Endothelial cell of umbilical vein (primary cell): ENCODE data around the gene S100A7. TPM values are rescaled to one million over a fixed set of nuclear protein-coding genes. Genes with fewer than 3 reads are reported as not detected.
"Not testable (repeated sequence)": the region's sequence is repeated elsewhere in the genome, so short reads cannot be mapped to it uniquely, and the experiment has no call there.

Experiments used
- BruUV-seq: library from RNA; stranded (reverse); fragments of 400-500 nt; replicated peaks from 2 replicates; lab custom pipeline; 2021; lab: Mats Ljungman, UMichigan
- CTCF ChIA-PET: fragments of 300-600, 350-600 bp; sonication (Branson Sonifier 250); formaldehyde crosslinking; loops from one replicate; lab custom pipeline; 2021; ENCODE audit warnings: antibody characterized with exemption, inconsistent platforms; lab: Charles Lee
- POLR2A ChIA-PET: fragments of 300-600, 350-600 bp; sonication (Branson Sonifier 250); formaldehyde crosslinking; loops from one replicate; lab custom pipeline; 2021; ENCODE audit warnings: antibody characterized with exemption, inconsistent platforms; lab: Charles Lee
- DNase-seq: peaks from one replicate; pipeline ENCODE4 v3.0.0-alpha.2; 2011; ENCODE audit warnings: low read depth, low spot score
- FAIRE-seq: peaks from 2 replicates; lab custom pipeline; 2011; peaks lifted over from hg19 to GRCh38; lab: Jason Lieb, UNC
- H2AFZ ChIP-seq: 2 replicates; pipeline ENCODE4 v1.6.0; 2012; ENCODE audit warnings: low read depth, low read length, control low read depth, inconsistent platforms
- H3K27ac ChIP-seq: 2 replicates; pipeline ENCODE4 v1.5.1; 2011; ENCODE audit warnings: low read depth, mild to moderate bottlenecking, control low read depth, low read length, moderate library complexity; ENCODE audit not compliant: insufficient read depth
- H3K27me3 ChIP-seq, 2 experiments: 2 replicates each; pipeline versions ENCODE4 v1.6.0 to v1.6.1; 2011; ENCODE audit warnings: low read length in 2 of 2, mixed read lengths in 1 of 2; ENCODE audit not compliant: control insufficient read depth in 2 of 2, insufficient read depth in 2 of 2
- H3K36me3 ChIP-seq, 2 experiments: 2 replicates in 1 of 2; 3 replicates in 1 of 2; pipeline ENCODE4 v1.5.1; 2011; ENCODE audit warnings: low read length in 2 of 2, mild to moderate bottlenecking in 1 of 2, moderate library complexity in 1 of 2; ENCODE audit not compliant: control insufficient read depth in 2 of 2, insufficient read depth in 2 of 2; ENCODE audit errors: extremely low read depth in 1 of 2
- H3K4me1 ChIP-seq: 3 replicates; pipeline ENCODE4 v1.5.1; 2011; ENCODE audit warnings: mild to moderate bottlenecking, low read length; ENCODE audit not compliant: control insufficient read depth, insufficient read depth; ENCODE audit errors: extremely low read depth
- H3K4me2 ChIP-seq: 2 replicates; pipeline ENCODE4 v1.6.1; 2011; ENCODE audit warnings: low read length, control low read depth, mixed read lengths; ENCODE audit not compliant: insufficient read depth
- H3K4me3 ChIP-seq, 3 experiments: fragments of 200-600 bp in 1 of 3; sonication (generic), shearing (Covaris generic) in 1 of 3; replicated peaks in 1 of 3; 2 replicates each; pipeline ENCODE4 v1.5.1; 2011 to 2016; ENCODE audit warnings: control low read depth in 3 of 3, low read length in 3 of 3, mild to moderate bottlenecking in 2 of 3, inconsistent platforms in 1 of 3, low read depth in 1 of 3, moderate library complexity in 1 of 3; ENCODE audit not compliant: insufficient read depth in 1 of 3
- H3K79me2 ChIP-seq: 2 replicates; pipeline ENCODE4 v1.6.0; 2012; ENCODE audit warnings: low read length, inconsistent platforms; ENCODE audit not compliant: control insufficient read depth, insufficient read depth
- H3K9ac ChIP-seq: replicated peaks from 2 replicates; pipeline ENCODE3; 2011; ENCODE audit warnings: low read length, control low read depth; ENCODE audit not compliant: insufficient read depth; ENCODE audit errors: extremely low read depth
- H3K9me1 ChIP-seq: replicated peaks from 3 replicates; pipeline ENCODE4 v1.6.0; 2011; ENCODE audit warnings: mild to moderate bottlenecking, low read length; ENCODE audit not compliant: control insufficient read depth, insufficient read depth; ENCODE audit errors: extremely low read depth
- H3K9me3 ChIP-seq: replicated peaks from 2 replicates; pipeline ENCODE4 v1.5.1; 2012; ENCODE audit warnings: low read length, inconsistent platforms; ENCODE audit not compliant: control insufficient read depth, insufficient read depth
- H4K20me1 ChIP-seq: replicated peaks from 2 replicates; pipeline ENCODE3; 2011; ENCODE audit warnings: mild to moderate bottlenecking, low read length; ENCODE audit not compliant: control insufficient read depth, insufficient read depth; ENCODE audit errors: extremely low read depth
- CTCF ChIP-seq, 2 donors: IDR thresholded peaks; 1 replicate in 1 of 2; 2 replicates in 1 of 2; pipeline ENCODE4 v1.5.1; 2011; ENCODE audit warnings: low read length in 2 of 2, mild to moderate bottlenecking in 2 of 2, moderate library complexity in 2 of 2, control low read depth in 1 of 2, inconsistent platforms in 1 of 2, low read depth in 1 of 2; ENCODE audit not compliant: insufficient read depth in 1 of 2; ENCODE audit errors: extremely low read depth in 1 of 2
- EZH2 ChIP-seq: IDR thresholded peaks from 2 replicates; pipeline ENCODE4 v1.6.1; 2012; ENCODE audit warnings: borderline replicate concordance, low read depth, mild to moderate bottlenecking, moderate library complexity, low read length, inconsistent platforms; ENCODE audit not compliant: severe bottlenecking
- GATA2 ChIP-seq: IDR thresholded peaks from 2 replicates; pipeline ENCODE4 v1.7.0; 2011; ENCODE audit warnings: low read depth, mild to moderate bottlenecking, moderate library complexity, mixed read lengths, low read length; ENCODE audit not compliant: insufficient read length, insufficient read depth
- POLR2AphosphoS5 ChIP-seq: IDR thresholded peaks from 2 replicates; pipeline ENCODE4 v1.6.1; 2012; ENCODE audit warnings: low read depth, mild to moderate bottlenecking, control low read depth, low read length, moderate library complexity; ENCODE audit not compliant: insufficient read depth
- dilution Hi-C: fragments of 300-500 bp; cut with MboI; formaldehyde crosslinking; loops from one replicate; pipeline ENCODE4 v1.15.0; 2019; ENCODE audit warnings: low sequenced_read_pairs; ENCODE audit not compliant: extremely low pct_ligation_motif_present
- intact Hi-C: fragments of 100-400 bp; cut with micrococcal nuclease; formaldehyde crosslinking; loops from one replicate; pipeline ENCODE4 v1.10.0; 2022
- polyA plus RNA-seq, 4 experiments: library from polyadenylated mRNA; depleted of rRNA in 3 of 4; stranded (reverse) in 3 of 4; unstranded in 1 of 4; fragments of >200 nt; gene quantifications; 2 replicates each; pipeline versions ENCODE4 v1.2.1 to v1.2.3, GENCODE V29; 2011 to 2012; ENCODE audit warnings: missing spikeins in 1 of 4
- total RNA-seq: library from RNA; stranded (reverse); gene quantifications from 2 replicates; pipeline ENCODE4 v1.2.3, GENCODE V29; 2021

The S100A7 gene
- total and polyA plus RNA-seq, 2 donors (not counting 3 experiments of a cell fraction or from before 2014, with no cell fraction given) = not detected

GRCh38 chr1:153418758-153419435, 41.6 kb downstream of the S100A7 start:
- H3K79me2 ChIP-seq, H3K9me3 ChIP-seq, H3K27me3 ChIP-seq, H3K27ac ChIP-seq, H2AFZ ChIP-seq, H3K4me1 ChIP-seq, CTCF ChIA-PET, H3K4me2 ChIP-seq, FAIRE-seq, H3K9ac ChIP-seq, DNase-seq, H3K4me3 ChIP-seq, POLR2A ChIA-PET, dilution Hi-C loops, intact Hi-C loops, H4K20me1 ChIP-seq, H3K36me3 ChIP-seq, BruUV-seq, H3K9me1 ChIP-seq: not testable (repeated sequence)

- intact Hi-C loops = no loop called here
- no peaks in the 10 kb centered on the region for H3K9me1 ChIP-seq
- TF ChIP-seq EZH2 = no peak
- no peak for TF ChIP-seq GATA2
- TF ChIP-seq POLR2AphosphoS5 = no peak
- no peak for TF ChIP-seq CTCF (IDR thresholded peaks at IDR 0.05; ENCODE audit: extremely low read depth in 1 of 2, insufficient read depth in 1 of 2, low read depth in 1 of 2, low read length in 2 of 2)
- DNase-seq (no peak), FAIRE-seq (no peak)
- H3K27me3 ChIP-seq = no peaks in the 10 kb centered on the region
- dilution Hi-C loops = no loop called here
- no peaks in the 10 kb centered on the region for H3K79me2 ChIP-seq
- H3K4me3 ChIP-seq = no peak overlapping the region
- no peaks in the 10 kb centered on the region for H3K36me3 ChIP-seq
- CTCF ChIA-PET = no interaction called here
- H3K4me2 ChIP-seq = no peak overlapping the region
- H3K9me3 ChIP-seq = no peaks in the 10 kb centered on the region
- H3K27ac ChIP-seq = no peak overlapping the region
- POLR2A ChIA-PET = no interaction called here
- no peaks in the 10 kb centered on the region for H4K20me1 ChIP-seq
- H3K9ac ChIP-seq = no peak overlapping the region
- H2AFZ ChIP-seq = no peak overlapping the region
- no TSS peak for BruUV-seq
- no peaks in the 10 kb centered on the region for H3K4me1 ChIP-seq
Measured at GRCh38 chr1:153417136-153417888, 43.1 kb downstream of the S100A7 start.
